ENCODE results near the gene USH2A.

DNA sequence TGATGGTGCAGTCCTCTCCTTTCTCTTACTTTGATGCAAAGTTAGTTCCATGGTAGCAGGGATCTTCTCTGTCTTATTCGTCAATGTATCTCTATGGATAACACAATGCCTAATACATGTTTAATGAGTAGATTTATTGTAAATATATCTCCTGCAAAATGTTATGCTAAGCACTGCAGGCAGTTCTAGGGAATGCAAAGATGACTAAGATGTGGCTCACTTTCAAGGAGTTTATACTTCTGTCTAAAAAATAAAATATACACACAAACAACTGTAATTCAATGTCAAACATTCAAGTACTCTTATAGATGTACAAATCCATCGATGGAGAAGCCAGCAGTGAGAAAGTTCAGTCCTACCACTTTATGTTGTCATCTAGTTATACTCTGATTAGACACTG, 661.8 kb downstream of the USH2A start:
- no peak for TF ChIP-seq CTBP1 (IDR thresholded peaks at IDR 0.05; ENCODE audit: borderline replicate concordance)
- TF ChIP-seq FOXA1 (IDR thresholded peaks at IDR 0.05): no peak
- no peak for TF ChIP-seq SUZ12 (IDR thresholded peaks at IDR 0.05)
- TF ChIP-seq HDGF (IDR thresholded peaks at IDR 0.05; ENCODE audit: borderline replicate concordance): no peak
- no peak for TF ChIP-seq SP1 (IDR thresholded peaks at IDR 0.05)
- no peak for TF ChIP-seq FOXK2 (IDR thresholded peaks at IDR 0.05)
- no peak for TF ChIP-seq FOXM1 (IDR thresholded peaks at IDR 0.05; ENCODE audit: borderline replicate concordance)

Data from HEK293T (cell line).